Psoas muscle (tissue), 8 donors: ENCODE data around the gene ATMIN. TPM values are rescaled to one million over a fixed set of nuclear protein-coding genes. Genes with fewer than 3 reads are reported as not detected.
A peak's percentile ranks its signal among the peaks of the same experiment; 100 is the strongest.

ENCODE experiments used
- ATAC-seq, 4 donors: fragments of 200-7000 bp; cut with Tn5 transposase; one replicate each; pipeline ENCODE4 v1.9.1; 2020; ENCODE audit warnings: moderate library complexity in 3 of 4, mild to moderate bottlenecking in 2 of 4
- DNase-seq, 2 donors: peaks; one replicate each; pipeline ENCODE4 v3.0.0-alpha.2; 2020
- H3K27ac ChIP-seq: fragments of 200-600 bp; one replicate; pipeline ENCODE4 v1.8.0; 2022
- H3K27me3 ChIP-seq, 3 donors: fragments of 200-600 bp in 1 of 3; one replicate each; pipeline versions ENCODE4 v1.6.1 to v1.8.0; 2013 to 2022; ENCODE audit warnings: low read length in 2 of 3, mild to moderate bottlenecking in 2 of 3, moderate library complexity in 1 of 3; ENCODE audit not compliant: insufficient read depth in 3 of 3
- H3K36me3 ChIP-seq, 2 donors: fragments of 200-600 bp in 1 of 2; one replicate each; pipeline versions ENCODE4 v1.6.1 to v1.8.0; 2013 to 2022; ENCODE audit warnings: low read depth in 1 of 2, mild to moderate bottlenecking in 1 of 2, moderate library complexity in 1 of 2; ENCODE audit not compliant: insufficient read depth in 1 of 2
- H3K4me1 ChIP-seq: fragments of 200-600 bp; one replicate; pipeline ENCODE4 v1.8.0; 2022
- H3K4me3 ChIP-seq: fragments of 200-600 bp; one replicate; pipeline ENCODE4 v1.8.0; 2022; ENCODE audit warnings: mild to moderate bottlenecking
- H3K9me3 ChIP-seq: fragments of 200-600 bp; one replicate; pipeline ENCODE4 v1.8.0; 2022
- CTCF ChIP-seq: fragments of 200-600 bp; IDR thresholded peaks from one replicate; pipeline ENCODE4 v1.8.0; 2022; ENCODE audit warnings: antibody characterized with exemption
- WGBS, 3 donors: extraction: QIAGEN DNeasy Blood & Tissue Kit; methylation state at CpG; one replicate each; pipeline versions ENCODE4 v1.1.6 to v1.1.7; 2013; 5-methylcytosine and 5-hydroxymethylcytosine counted together
- intact Hi-C, 2 donors: fragments of 100-400 bp; cut with DNase I; formaldehyde crosslinking; loops; one replicate each; pipeline versions ENCODE4 v1.11.0 to v1.14.2; 2022
- long read RNA-seq, 2 donors: library from polyadenylated mRNA; unstranded; transcript quantifications; one replicate each; pipeline ENCODE4 v2.0.0, GENCODE V29; 2021
- polyA plus RNA-seq, 3 donors: library from polyadenylated mRNA; stranded (reverse); fragments of 200-250 nt; gene quantifications; one replicate each; pipeline ENCODE4 v1.2.3, GENCODE V29; 2013
- total RNA-seq, 4 donors: library from RNA; stranded (reverse); fragmentation: NEBNext Ultra II Directional in 2 of 4; extraction: Animal tissue kit (Norgen Biotek cat#: 25700) in 2 of 4; gene quantifications; one replicate each; pipeline versions ENCODE4 v1.2.1 to v1.2.4, GENCODE V29; 2021 to 2023
- donor health status: healthy with polysubstance abuse.
- donor health status: DM: no; HTN: no; CAD: no; lungs with moderate emphysema.
- donor health status: Bipolar disorder and iron deficiency.
- donor health status: healthy.
- donor health status: DM: yes; HTN: yes; CAD: no.
- donor health status: DM: no; HTN: no; CAD: no.
- donor health status: DM: no; HTN: no; CAD: no.
- donor health status: DM: yes; HTN: yes; CAD: no.

Gene ATMIN
- total RNA-seq: 10 to 100 TPM; 26.5 to 33.5 (median 28.4) TPM
- polyA plus RNA-seq: 10 to 100 TPM; 20.0 to 43.2 (median 28.8) TPM
- long read RNA-seq, donor 1, full-length matches to known transcripts: 64 of 68 reads
- long read RNA-seq, donor 1, partial matches to known transcripts: 0 of 68 reads
- long read RNA-seq, donor 1, other reads (novel, unspliced or antisense): 4 of 68 reads
- long read RNA-seq, donor 2, full-length matches to known transcripts: 83 of 94 reads
- long read RNA-seq, donor 2, partial matches to known transcripts: 1 of 94 reads
- long read RNA-seq, donor 2, other reads (novel, unspliced or antisense): 10 of 94 reads

GRCh38 chr16:81035398-81035974, at the start of gene ATMIN:
Gene ATMIN (plus strand): TSS chr16:81035842. CDS start chr16:81035871, 29 bp downstream.
- 5 to 8% (median 5%) methylated on average over 36 to 54 of the region's 54 CpGs for WGBS, 3 donors
- Histone ChIP-seq H3K27me3 (no peaks in the 10 kb centered on the region), H3K4me1 (peaks cover 19% of the 10 kb centered on the region), H3K36me3 (peaks cover 0 to 17% of the 10 kb centered on the region in 2 donors), H3K27ac (peak within 1 kb of the TSS; percentile 80), H3K4me3 (peak within 1 kb of the TSS; percentile 92), H3K9me3 (no peaks in the 10 kb centered on the region)
- TF ChIP-seq CTCF: peak; percentile 97
- peak; percentile 88 to 92 for DNase-seq
- intact Hi-C loops: loop anchor here (5.0 to 10.0 kb wide), 4 partner anchors 42 to 699 kb away; partner anchors contain the start of genes C16orf46 (in 2 of the 2) and GCSH (in 1 of the 2)
- ATAC-seq: peak; percentile 99

GRCh38 chr16:80986557-80986956, 49.1 kb upstream of the ATMIN start:
- DNase-seq (no peak), ATAC-seq (no peak)
- no peak overlapping the region for H3K4me3 ChIP-seq
- no peaks in the 10 kb centered on the region for H3K27me3 ChIP-seq
- H3K27ac ChIP-seq: no peak overlapping the region
- intact Hi-C loops: no loop called here
- peaks cover 0 to 9% of the 10 kb centered on the region in 2 donors for H3K36me3 ChIP-seq
- no peaks in the 10 kb centered on the region for H3K9me3 ChIP-seq
- 80 to 86% (median 82%) methylated on average over 2 of the region's 2 CpGs for WGBS, 3 donors
- no peaks in the 10 kb centered on the region for H3K4me1 ChIP-seq
- no peak for TF ChIP-seq CTCF

- H3K4me1 ChIP-seq: no peaks in the 10 kb centered on the region
- no peaks in the 10 kb centered on the region for H3K9me3 ChIP-seq
- ATAC-seq (no peak), DNase-seq (no peak)
- H3K4me3 ChIP-seq: no peak overlapping the region
- intact Hi-C loops: no loop called here
- H3K27me3 ChIP-seq: no peaks in the 10 kb centered on the region
- WGBS, 3 donors: 64 to 69% (median 66%) methylated on average over 7 of the region's 7 CpGs
- peaks cover 0 to 11% of the 10 kb centered on the region in 2 donors for H3K36me3 ChIP-seq
- TF ChIP-seq CTCF: no peak
- no peak overlapping the region for H3K27ac ChIP-seq
These were observed 46.9 kb upstream of the ATMIN start for GRCh38 chr16:80988756-80989155.

- WGBS, 3 donors: 40 to 49% (median 45%) methylated on average over 2 of the region's 2 CpGs
- H3K9me3 ChIP-seq: no peaks in the 10 kb centered on the region
- DNase-seq (no peak), ATAC-seq (no peak)
- H3K4me1 ChIP-seq: no peaks in the 10 kb centered on the region
- H3K36me3 ChIP-seq: peaks cover 0 to 11% of the 10 kb centered on the region in 2 donors
- no peaks in the 10 kb centered on the region for H3K27me3 ChIP-seq
- no peak for TF ChIP-seq CTCF
- no peak overlapping the region for H3K4me3 ChIP-seq
- intact Hi-C loops: no loop called here
- H3K27ac ChIP-seq: no peak overlapping the region
These were observed 45.8 kb upstream of the ATMIN start for GRCh38 chr16:80989801-80990200.
